ENCODE results near the gene IGF1. TPM values are rescaled to one million over a fixed set of nuclear protein-coding genes. Genes with fewer than 3 reads are reported as not detected.

The IGF1 gene
- 0.25 TPM in 1 of 2 replicates, not detected in the other for total RNA-seq

DNA sequence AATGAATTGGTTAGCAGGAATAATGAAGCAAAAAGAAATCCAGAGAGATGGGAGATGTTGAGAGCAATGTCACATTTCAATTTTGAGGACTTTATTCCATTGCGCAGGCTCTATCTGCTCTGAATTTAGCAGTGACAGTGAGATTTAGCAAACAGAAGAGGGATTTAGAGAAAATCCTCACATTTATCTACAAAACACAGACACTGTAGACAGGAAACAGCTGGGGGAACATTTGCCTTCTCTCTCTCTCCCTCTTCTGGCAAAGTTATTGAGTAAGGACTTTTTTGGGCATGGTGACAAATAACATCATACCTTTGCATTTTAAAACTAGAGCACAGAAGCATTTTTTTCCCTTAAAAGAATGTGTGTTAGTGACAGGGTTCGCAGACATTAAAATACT, at the start of gene IGF1:
IGF1 (minus strand) TSS at position 158 of the 400 bp plus-strand sequence. CDS start 182 bp downstream, outside the sequence.

